HG03439 (cell line): ENCODE results near the gene PARVB.
A peak's percentile ranks its signal among the peaks of the same experiment; 100 is the strongest.

Experiments
- ATAC-seq: cut with Tn5 transposase; IDR thresholded peaks from one replicate; pipeline ENCODE4 v1.9.1; 2021; ENCODE audit warnings: mild to moderate bottlenecking, moderate library complexity; ENCODE audit not compliant: unreplicated experiment

Gene PARVB

GRCh38 chr22:44024288-44024921 lies at the start of gene PARVB:
Gene PARVB (plus strand): TSS chr22:44024302. CDS start chr22:44024340, 38 bp downstream.
- ATAC-seq, result no peak

- no peak for ATAC-seq
Measured at GRCh38 chr22:43975041-43975440, 49.1 kb upstream of the PARVB start.

- ATAC-seq, result no peak
Measured at GRCh38 chr22:43976861-43977795, 47.0 kb upstream of the PARVB start.

GRCh38 chr22:43978558-43978957 lies 45.5 kb upstream of the PARVB start:
- ATAC-seq, result no peak

- ATAC-seq, result no peak
Measured at GRCh38 chr22:43980579-43980978, 43.5 kb upstream of the PARVB start.

GRCh38 chr22:43980996-43981395 lies 43.1 kb upstream of the PARVB start:
- no peak for ATAC-seq

GRCh38 chr22:43983808-43984207 lies 40.3 kb upstream of the PARVB start:
- ATAC-seq, result no peak

GRCh38 chr22:43985532-43985931 lies 38.6 kb upstream of the PARVB start:
- ATAC-seq, result no peak

- no peak for ATAC-seq
Measured at GRCh38 chr22:43988116-43988820, 35.8 kb upstream of the PARVB start.

- no peak for ATAC-seq
Measured at GRCh38 chr22:43988960-43989359, 35.1 kb upstream of the PARVB start.

- no peak for ATAC-seq
Measured at GRCh38 chr22:43990044-43990443, 34.1 kb upstream of the PARVB start.

GRCh38 chr22:43991316-43992020 lies 32.6 kb upstream of the PARVB start:
- no peak for ATAC-seq

- ATAC-seq, result no peak
Measured at GRCh38 chr22:43992331-43992821, 31.7 kb upstream of the PARVB start.

GRCh38 chr22:43993072-43993760 lies 30.9 kb upstream of the PARVB start:
- no peak for ATAC-seq

- ATAC-seq, result no peak
Measured at GRCh38 chr22:43994006-43994405, 30.1 kb upstream of the PARVB start.

GRCh38 chr22:43994416-43994815 lies 29.7 kb upstream of the PARVB start:
- ATAC-seq, result no peak

GRCh38 chr22:43995057-43995685 lies 28.9 kb upstream of the PARVB start:
- no peak for ATAC-seq

- ATAC-seq, result no peak
Measured at GRCh38 chr22:43995798-43996169, 28.3 kb upstream of the PARVB start.

- peak; percentile 63 for ATAC-seq
Measured at GRCh38 chr22:43996170-43996980, 27.7 kb upstream of the PARVB start.
